K562 (cell line): ENCODE results near the gene PADI1. TPM values are rescaled to one million over a fixed set of nuclear protein-coding genes. Genes with fewer than 3 reads are reported as not detected.

Experiments used
- RREB1 ChIP-seq: fragments of 250-450 bp; sonication (Bioruptor Pico); IDR thresholded peaks from 2 replicates; pipeline ENCODE4 v1.4.0; 2020
- ZBTB1 ChIP-seq: sonication (generic); formaldehyde crosslinking; IDR thresholded peaks from 2 replicates; pipeline ENCODE4 v1.8.1; 2023; ENCODE audit warnings: missing genetic modification reagents, low read depth, mild to moderate bottlenecking, borderline replicate concordance
- ZNF384 ChIP-seq: IDR thresholded peaks from 2 replicates; pipeline ENCODE4 v1.6.1; 2012; ENCODE audit warnings: low read depth, low read length, improper control_type of control experiment
- ZNF766 ChIP-seq: fragments of 200-800 bp; sonication (Bioruptor generic); conservative IDR thresholded peaks from 2 replicates; pipeline ENCODE4 v1.6.1; 2016; ENCODE audit warnings: missing genetic modification characterization, missing compliant biosample characterization
- polyA plus RNA-seq, 8 experiments: library from polyadenylated mRNA; depleted of rRNA in 4 of 8; stranded (reverse) in 5 of 8; unstranded in 3 of 8; fragments of >200 nt; fragmentation: Nextera tagmentation in 2 of 8; fragmentation: Illumina TruSeq in 1 of 8; extraction: Ambion mirVana in 2 of 8; extraction: Trizol in 1 of 8; gene quantifications; 2 replicates each; pipeline versions ENCODE4 v1.2.1 to v1.2.3, GENCODE V29; 2011 to 2014; ENCODE audit warnings: inconsistent platforms in 1 of 8, missing spikeins in 1 of 8
- total RNA-seq, 7 experiments: library from RNA; depleted of rRNA in 6 of 7; stranded (reverse); fragments of >200 nt in 6 of 7; fragmentation: Illumina TruSeq in 2 of 7; extraction: Trizol in 2 of 7; gene quantifications; 2 replicates each; pipeline versions ENCODE4 v1.2.1 to v1.2.3, GENCODE V29; 2011 to 2021; ENCODE audit warnings: low replicate concordance in 1 of 7
- TF ChIP-seq, protein P1 (sequence below), 2 experiments: fragments of 450-650 bp; formaldehyde crosslinking in 1 of 2; IDR thresholded peaks; 2 replicates each; pipeline versions ENCODE4 v1.4.0 to v1.6.1; 2014 to 2020; ENCODE audit warnings: mild to moderate bottlenecking in 2 of 2, borderline replicate concordance in 1 of 2, low read depth in 1 of 2

The PADI1 gene
- total and polyA plus RNA-seq, 9 of the 15 experiments (the other 6 are each of a cell fraction or from before 2014, with no cell fraction given) = not detected

- TF ChIP-seq, protein P1, sequence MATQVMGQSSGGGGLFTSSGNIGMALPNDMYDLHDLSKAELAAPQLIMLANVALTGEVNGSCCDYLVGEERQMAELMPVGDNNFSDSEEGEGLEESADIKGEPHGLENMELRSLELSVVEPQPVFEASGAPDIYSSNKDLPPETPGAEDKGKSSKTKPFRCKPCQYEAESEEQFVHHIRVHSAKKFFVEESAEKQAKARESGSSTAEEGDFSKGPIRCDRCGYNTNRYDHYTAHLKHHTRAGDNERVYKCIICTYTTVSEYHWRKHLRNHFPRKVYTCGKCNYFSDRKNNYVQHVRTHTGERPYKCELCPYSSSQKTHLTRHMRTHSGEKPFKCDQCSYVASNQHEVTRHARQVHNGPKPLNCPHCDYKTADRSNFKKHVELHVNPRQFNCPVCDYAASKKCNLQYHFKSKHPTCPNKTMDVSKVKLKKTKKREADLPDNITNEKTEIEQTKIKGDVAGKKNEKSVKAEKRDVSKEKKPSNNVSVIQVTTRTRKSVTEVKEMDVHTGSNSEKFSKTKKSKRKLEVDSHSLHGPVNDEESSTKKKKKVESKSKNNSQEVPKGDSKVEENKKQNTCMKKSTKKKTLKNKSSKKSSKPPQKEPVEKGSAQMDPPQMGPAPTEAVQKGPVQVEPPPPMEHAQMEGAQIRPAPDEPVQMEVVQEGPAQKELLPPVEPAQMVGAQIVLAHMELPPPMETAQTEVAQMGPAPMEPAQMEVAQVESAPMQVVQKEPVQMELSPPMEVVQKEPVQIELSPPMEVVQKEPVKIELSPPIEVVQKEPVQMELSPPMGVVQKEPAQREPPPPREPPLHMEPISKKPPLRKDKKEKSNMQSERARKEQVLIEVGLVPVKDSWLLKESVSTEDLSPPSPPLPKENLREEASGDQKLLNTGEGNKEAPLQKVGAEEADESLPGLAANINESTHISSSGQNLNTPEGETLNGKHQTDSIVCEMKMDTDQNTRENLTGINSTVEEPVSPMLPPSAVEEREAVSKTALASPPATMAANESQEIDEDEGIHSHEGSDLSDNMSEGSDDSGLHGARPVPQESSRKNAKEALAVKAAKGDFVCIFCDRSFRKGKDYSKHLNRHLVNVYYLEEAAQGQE (IDR thresholded peaks at IDR 0.05; ENCODE audit: borderline replicate concordance) = peak; percentile 46; the same call in 1 of the 2 replicates
- TF ChIP-seq, protein P1 (CRISPR knock-in tag; IDR thresholded peaks at IDR 0.05; ENCODE audit: low read depth) = no peak
- no peak for TF ChIP-seq ZBTB1
- TF ChIP-seq ZNF766 (CRISPR knock-in tag) = no peak
- no peak for TF ChIP-seq ZNF384
- TF ChIP-seq RREB1 (CRISPR knock-in tag) = no peak
These were observed 69.5 kb downstream of the PADI1 start (continued) for GRCh38 chr1:17274186-17275170.
